ENCODE results near the gene ZDHHC4. TPM values are rescaled to one million over a fixed set of nuclear protein-coding genes. Genes with fewer than 3 reads are reported as not detected.

Gene ZDHHC4
- total and polyA plus RNA-seq, 2 of the 13 experiments (the other 11 are each of a cell fraction or from before 2014, with no cell fraction given) = 83.2 to 188 TPM

- TF ChIP-seq, protein P1, sequence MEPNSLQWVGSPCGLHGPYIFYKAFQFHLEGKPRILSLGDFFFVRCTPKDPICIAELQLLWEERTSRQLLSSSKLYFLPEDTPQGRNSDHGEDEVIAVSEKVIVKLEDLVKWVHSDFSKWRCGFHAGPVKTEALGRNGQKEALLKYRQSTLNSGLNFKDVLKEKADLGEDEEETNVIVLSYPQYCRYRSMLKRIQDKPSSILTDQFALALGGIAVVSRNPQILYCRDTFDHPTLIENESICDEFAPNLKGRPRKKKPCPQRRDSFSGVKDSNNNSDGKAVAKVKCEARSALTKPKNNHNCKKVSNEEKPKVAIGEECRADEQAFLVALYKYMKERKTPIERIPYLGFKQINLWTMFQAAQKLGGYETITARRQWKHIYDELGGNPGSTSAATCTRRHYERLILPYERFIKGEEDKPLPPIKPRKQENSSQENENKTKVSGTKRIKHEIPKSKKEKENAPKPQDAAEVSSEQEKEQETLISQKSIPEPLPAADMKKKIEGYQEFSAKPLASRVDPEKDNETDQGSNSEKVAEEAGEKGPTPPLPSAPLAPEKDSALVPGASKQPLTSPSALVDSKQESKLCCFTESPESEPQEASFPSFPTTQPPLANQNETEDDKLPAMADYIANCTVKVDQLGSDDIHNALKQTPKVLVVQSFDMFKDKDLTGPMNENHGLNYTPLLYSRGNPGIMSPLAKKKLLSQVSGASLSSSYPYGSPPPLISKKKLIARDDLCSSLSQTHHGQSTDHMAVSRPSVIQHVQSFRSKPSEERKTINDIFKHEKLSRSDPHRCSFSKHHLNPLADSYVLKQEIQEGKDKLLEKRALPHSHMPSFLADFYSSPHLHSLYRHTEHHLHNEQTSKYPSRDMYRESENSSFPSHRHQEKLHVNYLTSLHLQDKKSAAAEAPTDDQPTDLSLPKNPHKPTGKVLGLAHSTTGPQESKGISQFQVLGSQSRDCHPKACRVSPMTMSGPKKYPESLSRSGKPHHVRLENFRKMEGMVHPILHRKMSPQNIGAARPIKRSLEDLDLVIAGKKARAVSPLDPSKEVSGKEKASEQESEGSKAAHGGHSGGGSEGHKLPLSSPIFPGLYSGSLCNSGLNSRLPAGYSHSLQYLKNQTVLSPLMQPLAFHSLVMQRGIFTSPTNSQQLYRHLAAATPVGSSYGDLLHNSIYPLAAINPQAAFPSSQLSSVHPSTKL (CRISPR knock-in tag; IDR thresholded peaks at IDR 0.05) = peak; percentile 87; the same call in 1 of the 2 replicates
- TF ChIP-seq ZNF207 (IDR thresholded peaks at IDR 0.05; ENCODE audit: borderline replicate concordance) (no peak), ZNF296 (CRISPR knock-in tag; conservative IDR thresholded peaks at IDR 0.05) (0 out of 2 replicates have a peak, but pooled peaks have one; percentile 2), SYNCRIP (IDR thresholded peaks at IDR 0.05; ENCODE audit: insufficient read depth, low read depth, low read length) (no peak), TBX2 (CRISPR knock-in tag; IDR thresholded peaks at IDR 0.05; ENCODE audit: borderline replicate concordance) (peak; percentile 96), PREB (CRISPR knock-in tag; IDR thresholded peaks at IDR 0.05) (no peak), HDAC2 (CRISPR knock-in tag; IDR thresholded peaks at IDR 0.05) (peak; percentile 69), POLR2G (IDR thresholded peaks at IDR 0.05; ENCODE audit: low read depth, low read length) (peak; percentile 97), MXD4 (CRISPR knock-in tag; IDR thresholded peaks at IDR 0.05) (0 out of 2 replicates have a peak, but pooled peaks have one; percentile 32), SIX1 (CRISPR knock-in tag; IDR thresholded peaks at IDR 0.05; ENCODE audit: borderline replicate concordance) (peak; percentile 85)
- TF ChIP-seq, protein P2, sequence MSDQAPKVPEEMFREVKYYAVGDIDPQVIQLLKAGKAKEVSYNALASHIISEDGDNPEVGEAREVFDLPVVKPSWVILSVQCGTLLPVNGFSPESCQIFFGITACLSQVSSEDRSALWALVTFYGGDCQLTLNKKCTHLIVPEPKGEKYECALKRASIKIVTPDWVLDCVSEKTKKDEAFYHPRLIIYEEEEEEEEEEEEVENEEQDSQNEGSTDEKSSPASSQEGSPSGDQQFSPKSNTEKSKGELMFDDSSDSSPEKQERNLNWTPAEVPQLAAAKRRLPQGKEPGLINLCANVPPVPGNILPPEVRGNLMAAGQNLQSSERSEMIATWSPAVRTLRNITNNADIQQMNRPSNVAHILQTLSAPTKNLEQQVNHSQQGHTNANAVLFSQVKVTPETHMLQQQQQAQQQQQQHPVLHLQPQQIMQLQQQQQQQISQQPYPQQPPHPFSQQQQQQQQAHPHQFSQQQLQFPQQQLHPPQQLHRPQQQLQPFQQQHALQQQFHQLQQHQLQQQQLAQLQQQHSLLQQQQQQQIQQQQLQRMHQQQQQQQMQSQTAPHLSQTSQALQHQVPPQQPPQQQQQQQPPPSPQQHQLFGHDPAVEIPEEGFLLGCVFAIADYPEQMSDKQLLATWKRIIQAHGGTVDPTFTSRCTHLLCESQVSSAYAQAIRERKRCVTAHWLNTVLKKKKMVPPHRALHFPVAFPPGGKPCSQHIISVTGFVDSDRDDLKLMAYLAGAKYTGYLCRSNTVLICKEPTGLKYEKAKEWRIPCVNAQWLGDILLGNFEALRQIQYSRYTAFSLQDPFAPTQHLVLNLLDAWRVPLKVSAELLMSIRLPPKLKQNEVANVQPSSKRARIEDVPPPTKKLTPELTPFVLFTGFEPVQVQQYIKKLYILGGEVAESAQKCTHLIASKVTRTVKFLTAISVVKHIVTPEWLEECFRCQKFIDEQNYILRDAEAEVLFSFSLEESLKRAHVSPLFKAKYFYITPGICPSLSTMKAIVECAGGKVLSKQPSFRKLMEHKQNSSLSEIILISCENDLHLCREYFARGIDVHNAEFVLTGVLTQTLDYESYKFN (CRISPR knock-in tag; conservative IDR thresholded peaks at IDR 0.05) = peak; percentile 92
- TF ChIP-seq, protein P3, sequence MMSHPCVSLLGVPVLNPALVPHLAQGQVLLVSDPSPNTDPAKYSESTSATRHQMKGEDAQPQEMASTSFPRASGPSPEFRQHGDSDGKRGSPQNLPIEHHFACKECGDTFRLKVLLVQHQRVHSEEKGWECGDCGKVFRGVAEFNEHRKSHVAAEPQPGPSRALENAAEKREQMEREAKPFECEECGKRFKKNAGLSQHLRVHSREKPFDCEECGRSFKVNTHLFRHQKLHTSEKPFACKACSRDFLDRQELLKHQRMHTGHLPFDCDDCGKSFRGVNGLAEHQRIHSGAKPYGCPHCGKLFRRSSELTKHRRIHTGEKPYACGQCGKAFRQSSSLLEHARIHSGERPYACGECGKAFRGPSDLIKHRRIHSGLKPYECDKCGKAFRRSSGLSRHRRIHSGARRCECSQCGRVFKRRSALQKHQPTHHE (CRISPR knock-in tag; IDR thresholded peaks at IDR 0.05; ENCODE audit: borderline replicate concordance) = no peak; the same call in 1 of the 2 replicates
- TF ChIP-seq, protein P4, sequence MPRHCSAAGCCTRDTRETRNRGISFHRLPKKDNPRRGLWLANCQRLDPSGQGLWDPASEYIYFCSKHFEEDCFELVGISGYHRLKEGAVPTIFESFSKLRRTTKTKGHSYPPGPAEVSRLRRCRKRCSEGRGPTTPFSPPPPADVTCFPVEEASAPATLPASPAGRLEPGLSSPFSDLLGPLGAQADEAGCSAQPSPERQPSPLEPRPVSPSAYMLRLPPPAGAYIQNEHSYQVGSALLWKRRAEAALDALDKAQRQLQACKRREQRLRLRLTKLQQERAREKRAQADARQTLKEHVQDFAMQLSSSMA (CRISPR knock-in tag; IDR thresholded peaks at IDR 0.05) = no peak
Observed at GRCh38 chr7:6578114-6579084, 1.1 kb downstream of the ZDHHC4 start (continued).
